ENCODE data around the gene TDRD7. TPM values are rescaled to one million over a fixed set of nuclear protein-coding genes. Genes with fewer than 3 reads are reported as not detected.

TDRD7 gene
- polyA plus RNA-seq, 1 donor from 2014 or later, result 9.7 TPM

GRCh38 chr9:97431044-97431441 is 19.1 kb downstream of the TDRD7 start:
- Histone ChIP-seq H3K9me3 (ENCODE audit: low read length) (no peaks in the 10 kb centered on the region), H3K27ac (ENCODE audit: low read length) (no peak overlapping the region), H3K4me2 (ENCODE audit: low read length) (no peak overlapping the region), H4K20me1 (ENCODE audit: insufficient read depth) (no peaks in the 10 kb centered on the region), H3K79me2 (replicated peaks; ENCODE audit: insufficient read depth, low read length) (no peaks in the 10 kb centered on the region), H3K27me3 (ENCODE audit: insufficient read depth, low read depth, low read length) (no peaks in the 10 kb centered on the region), H3K4me3 (ENCODE audit: low read length) (no peak overlapping the region), H3F3A (ENCODE audit: insufficient read depth, low read length, poor library complexity, severe bottlenecking) (no peaks in the 10 kb centered on the region), H3K9me2 (ENCODE audit: insufficient read depth, low read length) (no peaks in the 10 kb centered on the region), H2AFZ (ENCODE audit: low read depth, low read length) (no peak overlapping the region), H3K36me3 (ENCODE audit: insufficient read depth, low read length) (no peaks in the 10 kb centered on the region), H3K9ac (ENCODE audit: low read length) (no peak overlapping the region)
- TF ChIP-seq RAD21 (conservative IDR thresholded peaks at IDR 0.05), result no peak
- no peak for TF ChIP-seq REST (IDR thresholded peaks at IDR 0.05; ENCODE audit: borderline replicate concordance)
- TF ChIP-seq SMC3 (conservative IDR thresholded peaks at IDR 0.05; ENCODE audit: poor library complexity), result no peak
- no peak for TF ChIP-seq MXI1 (conservative IDR thresholded peaks at IDR 0.05; ENCODE audit: poor library complexity, severe bottlenecking)
- no peak for TF ChIP-seq POLR2AphosphoS5 (IDR thresholded peaks at IDR 0.05)
- TF ChIP-seq CTCF (IDR thresholded peaks at IDR 0.05; ENCODE audit: poor library complexity, severe bottlenecking), result no peak
- no peak for TF ChIP-seq EZH2 (IDR thresholded peaks at IDR 0.05; ENCODE audit: borderline replicate concordance, insufficient read depth, low read length, poor library complexity, severe bottlenecking)
- TF ChIP-seq TAF1 (IDR thresholded peaks at IDR 0.05; ENCODE audit: low read depth), result no peak
- TF ChIP-seq EP300 (conservative IDR thresholded peaks at IDR 0.05; ENCODE audit: poor library complexity, severe bottlenecking), result no peak

GRCh38 chr9:97431549-97432143 is 19.8 kb downstream of the TDRD7 start:
- Histone ChIP-seq H3F3A (ENCODE audit: insufficient read depth, low read length, poor library complexity, severe bottlenecking) (no peaks in the 10 kb centered on the region), H3K9me2 (ENCODE audit: insufficient read depth, low read length) (no peaks in the 10 kb centered on the region), H3K27me3 (ENCODE audit: insufficient read depth, low read depth, low read length) (no peaks in the 10 kb centered on the region), H3K36me3 (ENCODE audit: insufficient read depth, low read length) (no peaks in the 10 kb centered on the region), H3K9me3 (ENCODE audit: low read length) (no peaks in the 10 kb centered on the region), H3K4me2 (ENCODE audit: low read length) (no peak overlapping the region), H3K9ac (ENCODE audit: low read length) (no peak overlapping the region), H4K20me1 (ENCODE audit: insufficient read depth) (no peaks in the 10 kb centered on the region), H3K4me3 (ENCODE audit: low read length) (no peak overlapping the region), H3K79me2 (replicated peaks; ENCODE audit: insufficient read depth, low read length) (no peaks in the 10 kb centered on the region), H2AFZ (ENCODE audit: low read depth, low read length) (no peak overlapping the region), H3K27ac (ENCODE audit: low read length) (no peak overlapping the region)
- TF ChIP-seq RAD21 (conservative IDR thresholded peaks at IDR 0.05), result no peak
